ENCODE measurements around the gene CSRP3.

Gene CSRP3

DNA sequence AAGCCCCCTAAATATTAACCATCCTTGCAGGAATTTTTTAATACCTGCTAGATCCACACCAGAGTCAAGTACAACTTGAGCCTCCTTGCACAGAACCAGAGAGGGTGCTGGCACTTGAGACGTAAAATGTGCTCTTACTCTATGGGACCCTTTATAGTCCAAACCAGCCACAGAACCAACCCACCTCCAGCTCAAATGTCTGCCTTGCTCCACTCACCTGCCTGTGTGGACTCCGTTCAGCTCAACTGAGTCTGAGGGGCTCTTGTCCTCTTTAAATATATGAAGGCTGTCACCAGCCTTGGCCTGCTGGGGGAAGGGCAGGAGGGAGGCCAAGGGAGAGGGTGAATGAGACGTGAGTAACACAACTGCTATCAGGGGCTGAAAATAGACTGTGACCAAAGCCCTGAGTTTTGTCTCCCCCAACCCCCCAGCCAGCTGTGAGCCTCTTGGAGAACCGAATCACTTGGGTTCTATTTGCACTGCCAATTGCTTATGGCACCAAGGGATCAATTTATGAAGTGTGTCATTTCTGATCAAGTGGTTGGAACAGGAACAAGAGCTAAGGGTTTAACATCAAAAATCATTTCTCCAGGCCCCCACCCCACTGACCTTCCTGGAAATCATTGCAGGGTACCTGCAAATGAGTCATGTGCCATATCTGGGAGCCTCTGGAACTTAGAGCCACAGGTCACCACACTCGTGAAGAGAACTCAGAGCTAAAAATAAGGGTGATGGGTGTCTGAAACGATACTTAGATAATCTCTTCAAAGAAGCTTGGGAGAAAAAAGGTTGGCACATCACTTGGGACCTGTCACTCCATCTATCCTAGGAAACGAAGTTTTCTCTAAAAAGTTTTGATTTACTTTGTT is at the start of gene CSRP3:
Gene CSRP3, minus strand, starts transcription at position 247 of the 869 bp plus-strand sequence. CDS start 9,535 bp downstream, outside the sequence.
- Histone ChIP-seq H3F3A (ENCODE audit: insufficient read depth) (no peaks in the 10 kb centered on the region), H4K20me1 (ENCODE audit: low read depth, low read length) (no peaks in the 10 kb centered on the region), H3K4me2 (ENCODE audit: low read depth, low read length, poor library complexity, severe bottlenecking) (no peak within 1 kb of the TSS), H3K9me3 (ENCODE audit: insufficient read depth, low read length) (no peaks in the 10 kb centered on the region), H3K27me3 (ENCODE audit: low read length) (no peaks in the 10 kb centered on the region), H2AFZ (ENCODE audit: low read depth, low read length, severe bottlenecking) (no peak within 1 kb of the TSS), H3K79me2 (ENCODE audit: insufficient read depth, low read length) (no peaks in the 10 kb centered on the region), H3K27ac (ENCODE audit: low read depth, low read length) (no peak within 1 kb of the TSS), H3K9me2 (replicated peaks; ENCODE audit: insufficient read depth, low read length) (no peaks in the 10 kb centered on the region), H3K36me3 (ENCODE audit: low read length) (no peaks in the 10 kb centered on the region), H3K9ac (ENCODE audit: low read length) (no peak within 1 kb of the TSS), H3K4me3 (ENCODE audit: insufficient read depth, low read length, poor library complexity, severe bottlenecking) (no peak within 1 kb of the TSS)
- no peak for TF ChIP-seq EZH2phosphoT487 (conservative IDR thresholded peaks at IDR 0.05; ENCODE audit: low read length)
- TF ChIP-seq, protein P1, sequence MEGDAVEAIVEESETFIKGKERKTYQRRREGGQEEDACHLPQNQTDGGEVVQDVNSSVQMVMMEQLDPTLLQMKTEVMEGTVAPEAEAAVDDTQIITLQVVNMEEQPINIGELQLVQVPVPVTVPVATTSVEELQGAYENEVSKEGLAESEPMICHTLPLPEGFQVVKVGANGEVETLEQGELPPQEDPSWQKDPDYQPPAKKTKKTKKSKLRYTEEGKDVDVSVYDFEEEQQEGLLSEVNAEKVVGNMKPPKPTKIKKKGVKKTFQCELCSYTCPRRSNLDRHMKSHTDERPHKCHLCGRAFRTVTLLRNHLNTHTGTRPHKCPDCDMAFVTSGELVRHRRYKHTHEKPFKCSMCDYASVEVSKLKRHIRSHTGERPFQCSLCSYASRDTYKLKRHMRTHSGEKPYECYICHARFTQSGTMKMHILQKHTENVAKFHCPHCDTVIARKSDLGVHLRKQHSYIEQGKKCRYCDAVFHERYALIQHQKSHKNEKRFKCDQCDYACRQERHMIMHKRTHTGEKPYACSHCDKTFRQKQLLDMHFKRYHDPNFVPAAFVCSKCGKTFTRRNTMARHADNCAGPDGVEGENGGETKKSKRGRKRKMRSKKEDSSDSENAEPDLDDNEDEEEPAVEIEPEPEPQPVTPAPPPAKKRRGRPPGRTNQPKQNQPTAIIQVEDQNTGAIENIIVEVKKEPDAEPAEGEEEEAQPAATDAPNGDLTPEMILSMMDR (IDR thresholded peaks at IDR 0.05; ENCODE audit: insufficient read depth, low read length, poor library complexity, severe bottlenecking) = no peak

- TF ChIP-seq, protein P1 (IDR thresholded peaks at IDR 0.05; ENCODE audit: insufficient read depth, low read length, poor library complexity, severe bottlenecking) = no peak
- no peak for TF ChIP-seq EZH2phosphoT487 (conservative IDR thresholded peaks at IDR 0.05; ENCODE audit: low read length)
- Histone ChIP-seq H3K36me3 (ENCODE audit: low read length) (no peaks in the 10 kb centered on the region), H3K4me3 (ENCODE audit: insufficient read depth, low read length, poor library complexity, severe bottlenecking) (no peak overlapping the region), H3K9me2 (replicated peaks; ENCODE audit: insufficient read depth, low read length) (no peaks in the 10 kb centered on the region), H3K9ac (ENCODE audit: low read length) (no peak overlapping the region), H3K9me3 (ENCODE audit: insufficient read depth, low read length) (peaks cover 4% of the 10 kb centered on the region; the same call in 1 of the 2 replicates), H3K27ac (ENCODE audit: low read depth, low read length) (no peak overlapping the region), H2AFZ (ENCODE audit: low read depth, low read length, severe bottlenecking) (no peak overlapping the region), H4K20me1 (ENCODE audit: low read depth, low read length) (no peaks in the 10 kb centered on the region), H3K27me3 (ENCODE audit: low read length) (no peaks in the 10 kb centered on the region), H3F3A (ENCODE audit: insufficient read depth) (no peaks in the 10 kb centered on the region), H3K4me2 (ENCODE audit: low read depth, low read length, poor library complexity, severe bottlenecking) (no peak overlapping the region), H3K79me2 (ENCODE audit: insufficient read depth, low read length) (no peaks in the 10 kb centered on the region)
Measured at GRCh38 chr11:19251577-19251976, 49.8 kb upstream of the CSRP3 start.

DNA sequence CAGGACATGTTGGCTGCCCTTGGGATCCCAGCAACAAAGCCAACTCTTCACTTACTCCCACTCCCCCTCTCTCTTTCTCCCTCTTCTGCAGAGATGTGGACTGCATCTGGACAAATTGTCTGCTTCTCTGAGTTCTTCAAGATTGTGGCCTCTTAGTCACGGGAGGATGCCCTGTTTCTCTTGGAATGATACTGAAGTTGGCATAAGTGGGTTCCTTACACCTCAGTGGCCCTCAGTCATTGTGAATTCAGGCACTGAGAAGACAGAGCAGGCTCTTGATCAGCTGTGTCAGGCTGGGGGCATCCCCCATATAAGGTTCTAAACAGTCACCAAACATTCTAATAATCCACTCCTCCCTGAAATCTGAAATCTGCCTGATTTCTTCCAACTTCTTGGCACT is 45.0 kb upstream of the CSRP3 start:
- H3K4me3 ChIP-seq (ENCODE audit: insufficient read depth, low read length, poor library complexity, severe bottlenecking) = no peak overlapping the region
- H3K36me3 ChIP-seq (ENCODE audit: low read length) = no peaks in the 10 kb centered on the region
- no peaks in the 10 kb centered on the region for H3K9me2 ChIP-seq (replicated peaks; ENCODE audit: insufficient read depth, low read length)
- peaks cover 4% of the 10 kb centered on the region; the same call in 1 of the 2 replicates for H3K9me3 ChIP-seq (ENCODE audit: insufficient read depth, low read length)
- no peaks in the 10 kb centered on the region for H3K27me3 ChIP-seq (ENCODE audit: low read length)
- no peaks in the 10 kb centered on the region for H3K79me2 ChIP-seq (ENCODE audit: insufficient read depth, low read length)
- H2AFZ ChIP-seq (ENCODE audit: low read depth, low read length, severe bottlenecking) = no peak overlapping the region
- no peak overlapping the region for H3K27ac ChIP-seq (ENCODE audit: low read depth, low read length)
- H3F3A ChIP-seq (ENCODE audit: insufficient read depth) = peaks cover 11% of the 10 kb centered on the region; the same call in 1 of the 2 replicates
- H4K20me1 ChIP-seq (ENCODE audit: low read depth, low read length) = no peaks in the 10 kb centered on the region
- H3K9ac ChIP-seq (ENCODE audit: low read length) = no peak overlapping the region
- no peak for TF ChIP-seq EZH2phosphoT487 (conservative IDR thresholded peaks at IDR 0.05; ENCODE audit: low read length)
- TF ChIP-seq, protein P1 (IDR thresholded peaks at IDR 0.05; ENCODE audit: insufficient read depth, low read length, poor library complexity, severe bottlenecking) = no peak
- no peak overlapping the region for H3K4me2 ChIP-seq (ENCODE audit: low read depth, low read length, poor library complexity, severe bottlenecking)

All from SU-DHL-6 (cell line).